A673 (cell line): ENCODE measurements around the gene MON2.

ENCODE experiments used
- EZH2 ChIP-seq: fragments of 200-600 bp; sonication (generic); IDR thresholded peaks from 2 replicates; pipeline ENCODE4 v1.6.1; 2017; ENCODE audit warnings: borderline replicate concordance, low read depth, mild to moderate bottlenecking, mixed read lengths, antibody characterized with exemption, low read length; ENCODE audit not compliant: poor library complexity, severe bottlenecking
- TF ChIP-seq, protein P1 (sequence below): fragments of 300-800, 200-600 bp; sonication (generic); conservative IDR thresholded peaks from 2 replicates; pipeline ENCODE4 v1.5.1; 2017; ENCODE audit warnings: low read depth, mild to moderate bottlenecking, antibody characterized with exemption, low read length, moderate library complexity, mixed read lengths

- TF ChIP-seq, protein P1, sequence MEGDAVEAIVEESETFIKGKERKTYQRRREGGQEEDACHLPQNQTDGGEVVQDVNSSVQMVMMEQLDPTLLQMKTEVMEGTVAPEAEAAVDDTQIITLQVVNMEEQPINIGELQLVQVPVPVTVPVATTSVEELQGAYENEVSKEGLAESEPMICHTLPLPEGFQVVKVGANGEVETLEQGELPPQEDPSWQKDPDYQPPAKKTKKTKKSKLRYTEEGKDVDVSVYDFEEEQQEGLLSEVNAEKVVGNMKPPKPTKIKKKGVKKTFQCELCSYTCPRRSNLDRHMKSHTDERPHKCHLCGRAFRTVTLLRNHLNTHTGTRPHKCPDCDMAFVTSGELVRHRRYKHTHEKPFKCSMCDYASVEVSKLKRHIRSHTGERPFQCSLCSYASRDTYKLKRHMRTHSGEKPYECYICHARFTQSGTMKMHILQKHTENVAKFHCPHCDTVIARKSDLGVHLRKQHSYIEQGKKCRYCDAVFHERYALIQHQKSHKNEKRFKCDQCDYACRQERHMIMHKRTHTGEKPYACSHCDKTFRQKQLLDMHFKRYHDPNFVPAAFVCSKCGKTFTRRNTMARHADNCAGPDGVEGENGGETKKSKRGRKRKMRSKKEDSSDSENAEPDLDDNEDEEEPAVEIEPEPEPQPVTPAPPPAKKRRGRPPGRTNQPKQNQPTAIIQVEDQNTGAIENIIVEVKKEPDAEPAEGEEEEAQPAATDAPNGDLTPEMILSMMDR, result no peak
- no peak for TF ChIP-seq EZH2
Measured at GRCh38 chr12:62552906-62553556, 86.4 kb downstream of the MON2 start.
